Loucy (cell line): ENCODE results near the gene ACSS3.

Experiments used
- H2AFZ ChIP-seq: fragments of 200-600 bp; sonication (generic); 2 replicates; pipeline ENCODE4 v1.6.0; 2016; ENCODE audit warnings: antibody characterized with exemption, mild to moderate bottlenecking, low read length, moderate library complexity
- H3F3A ChIP-seq: fragments of 200-600 bp; 2 replicates; pipeline ENCODE4 v1.6.0; 2016; ENCODE audit warnings: antibody characterized with exemption, low read depth, mild to moderate bottlenecking
- H3K27me3 ChIP-seq: fragments of 200-600 bp; sonication (generic); 2 replicates; pipeline ENCODE4 v1.6.1; 2014; ENCODE audit warnings: low read length, mild to moderate bottlenecking; ENCODE audit not compliant: insufficient read depth, poor library complexity, severe bottlenecking
- H3K36me3 ChIP-seq: fragments of 200-600 bp; sonication (generic); 2 replicates; pipeline ENCODE4 v1.6.1; 2016; ENCODE audit warnings: low read length; ENCODE audit not compliant: insufficient read depth
- H3K4me1 ChIP-seq: fragments of 200-600 bp; sonication (generic); 2 replicates; pipeline ENCODE4 v1.5.1; 2014; ENCODE audit warnings: low read length, mild to moderate bottlenecking; ENCODE audit not compliant: insufficient read depth, poor library complexity, severe bottlenecking
- H3K4me2 ChIP-seq: fragments of 200-600 bp; sonication (generic); 2 replicates; pipeline ENCODE4 v1.6.0; 2014; ENCODE audit warnings: antibody characterized with exemption, low read length, low read depth, mild to moderate bottlenecking; ENCODE audit not compliant: poor library complexity, severe bottlenecking
- H3K4me3 ChIP-seq: fragments of 200-600 bp; sonication (generic); 2 replicates; pipeline ENCODE4 v1.5.1; 2014; ENCODE audit warnings: low read length, mild to moderate bottlenecking, mixed read lengths; ENCODE audit not compliant: poor library complexity, severe bottlenecking
- H3K79me2 ChIP-seq: fragments of 200-600 bp; sonication (generic); 2 replicates; pipeline ENCODE4 v1.6.1; 2014; ENCODE audit warnings: low read length; ENCODE audit not compliant: insufficient read depth
- H3K9ac ChIP-seq: fragments of 200-600 bp; sonication (generic); 2 replicates; pipeline ENCODE4 v1.6.0; 2014; ENCODE audit warnings: mild to moderate bottlenecking, low read depth, low read length, moderate library complexity; ENCODE audit not compliant: poor library complexity, severe bottlenecking
- H3K9me2 ChIP-seq: fragments of 200-600 bp; sonication (generic); replicated peaks from 2 replicates; pipeline ENCODE4 v1.6.1; 2016; ENCODE audit warnings: low read depth, low read length, mixed read lengths
- H3K9me3 ChIP-seq: fragments of 200-600 bp; sonication (generic); 2 replicates; pipeline ENCODE4 v1.6.1; 2014; ENCODE audit warnings: mild to moderate bottlenecking, antibody characterized with exemption, low read length, low read depth; ENCODE audit not compliant: insufficient read depth
- H4K20me1 ChIP-seq: fragments of 200-600 bp; sonication (generic); 2 replicates; pipeline ENCODE4 v1.6.0; 2014; ENCODE audit warnings: antibody characterized with exemption, low read length, mild to moderate bottlenecking; ENCODE audit not compliant: insufficient read depth, poor library complexity, severe bottlenecking
- EZH2phosphoT487 ChIP-seq: fragments of 200-600 bp; IDR thresholded peaks from 2 replicates; pipeline ENCODE4 v1.6.1; 2018; ENCODE audit warnings: antibody characterized with exemption, mild to moderate bottlenecking, moderate library complexity, borderline replicate concordance
- TF ChIP-seq, protein P1 (sequence below): fragments of 200-600 bp; sonication (generic); conservative IDR thresholded peaks from 2 replicates; pipeline ENCODE4 v1.5.1; 2014; ENCODE audit warnings: mild to moderate bottlenecking, antibody characterized with exemption, low read length

ACSS3 gene

DNA sequence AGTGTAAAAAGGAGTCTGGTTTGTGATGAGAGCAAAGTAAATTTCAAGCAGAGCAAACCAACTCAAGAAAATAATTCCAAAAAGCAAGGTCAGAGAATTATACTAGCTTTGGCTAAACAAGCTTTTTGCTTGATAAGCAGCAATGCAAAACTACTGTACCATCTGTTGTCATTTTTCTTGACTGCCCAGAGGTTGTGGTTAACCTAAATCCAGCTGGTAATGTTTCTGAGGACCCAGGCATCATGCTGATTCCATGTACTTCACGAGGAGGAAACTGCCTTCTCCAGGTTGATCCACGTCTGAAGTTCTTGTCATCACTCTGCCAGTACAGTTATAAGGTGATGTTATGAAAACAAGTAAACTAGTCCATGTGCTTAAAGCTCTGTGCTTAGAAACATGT, 185.2 kb downstream of the ACSS3 start:
- TF ChIP-seq, protein P1, sequence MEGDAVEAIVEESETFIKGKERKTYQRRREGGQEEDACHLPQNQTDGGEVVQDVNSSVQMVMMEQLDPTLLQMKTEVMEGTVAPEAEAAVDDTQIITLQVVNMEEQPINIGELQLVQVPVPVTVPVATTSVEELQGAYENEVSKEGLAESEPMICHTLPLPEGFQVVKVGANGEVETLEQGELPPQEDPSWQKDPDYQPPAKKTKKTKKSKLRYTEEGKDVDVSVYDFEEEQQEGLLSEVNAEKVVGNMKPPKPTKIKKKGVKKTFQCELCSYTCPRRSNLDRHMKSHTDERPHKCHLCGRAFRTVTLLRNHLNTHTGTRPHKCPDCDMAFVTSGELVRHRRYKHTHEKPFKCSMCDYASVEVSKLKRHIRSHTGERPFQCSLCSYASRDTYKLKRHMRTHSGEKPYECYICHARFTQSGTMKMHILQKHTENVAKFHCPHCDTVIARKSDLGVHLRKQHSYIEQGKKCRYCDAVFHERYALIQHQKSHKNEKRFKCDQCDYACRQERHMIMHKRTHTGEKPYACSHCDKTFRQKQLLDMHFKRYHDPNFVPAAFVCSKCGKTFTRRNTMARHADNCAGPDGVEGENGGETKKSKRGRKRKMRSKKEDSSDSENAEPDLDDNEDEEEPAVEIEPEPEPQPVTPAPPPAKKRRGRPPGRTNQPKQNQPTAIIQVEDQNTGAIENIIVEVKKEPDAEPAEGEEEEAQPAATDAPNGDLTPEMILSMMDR = no peak
- TF ChIP-seq EZH2phosphoT487 = no peak
- no peak overlapping the region for H3K9ac ChIP-seq
- H3K4me3 ChIP-seq = no peak overlapping the region
- no peaks in the 10 kb centered on the region for H3K36me3 ChIP-seq
- no peaks in the 10 kb centered on the region for H3K79me2 ChIP-seq
- H4K20me1 ChIP-seq = no peaks in the 10 kb centered on the region
- H3K4me2 ChIP-seq = no peak overlapping the region
- H3K4me1 ChIP-seq = no peaks in the 10 kb centered on the region
- H3K27me3 ChIP-seq = no peaks in the 10 kb centered on the region
- no peaks in the 10 kb centered on the region for H3F3A ChIP-seq
- no peak overlapping the region for H2AFZ ChIP-seq
- no peaks in the 10 kb centered on the region for H3K9me3 ChIP-seq
- H3K9me2 ChIP-seq = no peaks in the 10 kb centered on the region

DNA sequence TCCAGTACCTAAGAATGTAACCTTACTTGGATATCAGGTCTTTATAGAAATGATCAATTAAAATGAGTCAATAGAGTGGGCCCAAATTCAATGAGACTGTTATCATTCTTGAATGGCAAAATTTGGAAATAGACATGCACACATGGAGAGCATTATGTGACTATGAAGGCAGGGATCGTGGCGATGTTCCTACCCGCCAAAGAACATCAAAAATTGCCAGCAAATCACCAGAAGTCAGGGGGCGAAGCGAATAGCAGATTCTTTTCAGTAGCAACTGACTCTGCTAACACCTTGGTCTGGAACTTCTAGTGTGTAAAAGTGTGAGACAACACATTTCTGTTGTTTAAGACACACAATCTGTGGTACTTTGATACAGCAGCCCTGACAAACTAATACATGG, 192.5 kb downstream of the ACSS3 start:
- Histone ChIP-seq H3K27me3 (no peaks in the 10 kb centered on the region), H3K9ac (no peak overlapping the region), H3K9me3 (no peaks in the 10 kb centered on the region), H3K4me2 (no peak overlapping the region), H3K4me1 (no peaks in the 10 kb centered on the region), H2AFZ (no peak overlapping the region), H3F3A (no peaks in the 10 kb centered on the region), H3K79me2 (no peaks in the 10 kb centered on the region), H3K36me3 (no peaks in the 10 kb centered on the region), H3K4me3 (no peak overlapping the region), H4K20me1 (no peaks in the 10 kb centered on the region), H3K9me2 (no peaks in the 10 kb centered on the region)
- TF ChIP-seq, protein P1 = no peak
- no peak for TF ChIP-seq EZH2phosphoT487

DNA sequence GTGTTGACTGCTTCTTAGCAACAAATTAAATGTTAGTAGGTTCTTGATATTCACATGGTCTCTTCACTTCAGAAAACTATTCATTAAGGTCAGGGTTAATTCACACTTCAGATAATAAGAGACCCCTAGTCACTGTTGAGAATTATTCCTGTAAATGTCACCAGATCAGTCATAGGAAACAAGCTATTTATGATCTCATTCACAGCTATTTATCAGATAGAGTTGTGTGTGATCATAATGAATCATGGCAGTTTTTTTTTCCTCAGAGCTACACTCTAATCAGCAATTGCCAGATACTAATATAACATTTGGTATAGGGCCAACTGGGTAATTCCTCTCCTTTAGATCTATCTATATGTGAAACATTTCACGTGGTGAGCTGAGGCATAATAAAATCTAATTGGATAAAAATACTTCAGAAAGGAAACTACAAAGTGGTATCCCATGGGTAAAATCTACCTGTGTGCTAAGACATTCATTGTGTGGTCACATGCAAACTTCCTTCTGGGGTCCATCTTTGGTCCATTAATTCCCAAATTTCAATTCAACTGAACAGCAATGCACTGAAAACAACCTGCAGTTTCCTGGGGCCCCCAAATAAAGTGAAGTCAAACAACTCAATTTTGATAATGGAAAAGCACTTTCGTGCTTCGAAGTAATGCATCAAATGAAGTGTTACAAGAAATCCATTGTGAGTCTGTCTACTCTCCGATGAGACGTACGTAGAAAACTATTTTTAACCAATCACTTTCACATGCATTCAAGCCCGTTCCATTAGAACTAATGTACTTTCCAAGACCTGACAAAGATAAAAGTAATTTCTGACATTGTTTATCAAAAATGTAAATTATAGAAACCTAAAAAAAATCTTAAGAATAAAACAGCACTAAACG, 197.0 kb downstream of the ACSS3 start:
- H3K4me2 ChIP-seq = no peak overlapping the region
- no peaks in the 10 kb centered on the region for H3K4me1 ChIP-seq
- no peaks in the 10 kb centered on the region for H4K20me1 ChIP-seq
- H3K27me3 ChIP-seq = no peaks in the 10 kb centered on the region
- H3K9me3 ChIP-seq = no peaks in the 10 kb centered on the region
- no peaks in the 10 kb centered on the region for H3K9me2 ChIP-seq
- no peaks in the 10 kb centered on the region for H3K36me3 ChIP-seq
- H2AFZ ChIP-seq = no peak overlapping the region
- H3K4me3 ChIP-seq = no peak overlapping the region
- no peak overlapping the region for H3K9ac ChIP-seq
- H3F3A ChIP-seq = no peaks in the 10 kb centered on the region
- TF ChIP-seq, protein P1 = no peak
- no peak for TF ChIP-seq EZH2phosphoT487
- H3K79me2 ChIP-seq = no peaks in the 10 kb centered on the region
